GM19397 (cell line): ENCODE data around the gene ATP8B4.
"Not testable (repeated sequence)": the region's sequence is repeated elsewhere in the genome, so short reads cannot be mapped to it uniquely, and the experiment has no call there.

Source experiments
- ATAC-seq: cut with Tn5 transposase; IDR thresholded peaks from one replicate; pipeline ENCODE4 v1.9.1; 2021; ENCODE audit warnings: mild to moderate bottlenecking, moderate library complexity; ENCODE audit not compliant: unreplicated experiment

ATP8B4 gene

DNA sequence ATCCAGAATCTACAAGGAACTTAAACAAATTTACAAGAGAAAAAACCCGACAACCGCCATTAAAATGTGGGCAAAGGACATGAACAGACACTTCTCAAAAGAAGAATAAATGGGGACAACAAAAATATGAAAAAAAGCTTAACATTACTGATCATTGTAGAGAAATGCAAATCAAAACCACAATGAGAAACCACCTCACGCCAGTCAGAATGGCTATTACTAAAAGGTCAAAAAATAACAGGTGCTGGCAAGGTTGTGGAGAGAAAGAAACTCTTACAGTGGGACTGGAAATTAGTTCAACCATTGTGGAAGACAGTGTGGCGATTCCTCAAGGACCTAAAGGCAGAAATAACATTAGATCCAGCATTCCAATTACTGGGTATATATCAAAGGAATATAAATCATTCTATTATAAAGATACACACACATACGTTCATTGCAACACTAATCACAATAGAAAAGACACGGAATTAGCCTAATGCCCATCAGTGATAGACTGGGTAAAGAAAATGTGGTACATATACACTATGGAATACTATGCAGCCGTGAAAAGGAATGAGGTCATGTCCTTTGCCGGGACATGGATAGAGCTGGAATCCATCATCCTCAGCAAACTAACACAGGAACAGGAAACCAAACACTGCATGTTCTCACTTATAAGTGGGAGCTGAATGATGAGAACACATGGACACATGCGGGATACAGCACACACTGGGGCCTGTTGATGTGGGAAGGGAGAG lies 155.8 kb downstream of the ATP8B4 start:
- ATAC-seq, result not testable (repeated sequence)

DNA sequence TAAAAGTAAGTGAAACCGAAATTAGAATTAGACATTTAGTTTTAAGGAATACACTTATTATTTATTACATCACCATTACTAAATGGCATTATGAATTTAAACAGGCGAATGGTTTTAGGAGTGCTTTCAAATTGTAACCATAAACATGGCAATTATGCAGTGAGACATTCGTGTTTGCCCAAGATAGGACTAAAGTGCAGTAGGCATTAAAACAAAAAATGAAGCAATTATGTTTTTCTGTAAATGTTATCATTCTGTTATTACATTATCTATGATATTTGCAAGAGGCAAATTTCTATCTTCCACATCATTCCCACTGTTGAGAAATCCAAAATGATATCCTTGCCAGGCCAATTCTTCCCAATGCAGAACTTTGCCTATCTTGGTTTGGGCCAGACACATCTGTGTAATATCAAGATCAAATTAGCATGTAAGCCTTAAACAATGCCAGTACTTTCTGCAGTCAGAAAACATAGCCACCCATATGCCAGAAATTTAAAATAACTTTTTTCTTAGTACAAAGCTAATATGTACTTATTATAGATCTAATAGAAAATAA lies 156.9 kb downstream of the ATP8B4 start:
- ATAC-seq, result no peak

DNA sequence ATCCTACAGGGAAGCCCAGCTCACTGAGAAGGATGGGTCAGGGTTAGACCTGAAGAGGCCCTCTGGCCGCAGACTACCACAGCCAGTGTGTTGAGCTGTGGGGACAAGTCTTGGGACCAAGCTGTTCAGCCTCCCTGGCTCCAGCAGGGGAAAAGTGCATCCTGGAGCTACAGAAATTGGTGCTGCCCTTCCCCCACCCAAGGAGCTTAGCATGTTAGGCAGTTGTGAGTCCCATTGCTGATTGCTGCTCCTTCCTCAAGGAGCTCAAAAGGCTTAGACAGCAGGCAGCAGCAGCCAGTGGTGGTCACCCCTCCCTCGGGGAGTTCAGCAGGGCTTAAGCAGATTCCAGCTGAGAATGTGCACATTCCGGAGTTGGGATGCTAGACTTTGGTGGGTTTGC lies 165.6 kb downstream of the ATP8B4 start:
- ATAC-seq, result no peak

DNA sequence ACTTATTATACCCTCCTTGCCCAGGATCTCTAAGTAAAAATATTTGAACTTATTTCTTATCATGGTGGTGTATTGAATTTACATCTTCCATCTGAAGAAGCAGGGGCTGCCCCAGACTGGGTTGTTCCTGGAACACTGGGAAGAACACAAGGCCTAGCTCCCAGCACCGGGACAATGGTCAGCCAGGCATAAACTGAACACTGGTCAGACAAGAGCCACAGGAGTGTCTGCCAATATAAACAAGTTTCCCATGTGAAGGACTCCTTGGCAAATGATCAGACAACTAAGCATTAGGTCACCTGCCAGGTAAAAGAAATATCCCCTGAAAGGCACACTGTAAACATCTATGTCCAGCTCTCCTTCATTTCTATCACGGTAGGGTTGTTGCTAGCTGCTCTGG lies 172.4 kb downstream of the ATP8B4 start:
- ATAC-seq, result no peak

DNA sequence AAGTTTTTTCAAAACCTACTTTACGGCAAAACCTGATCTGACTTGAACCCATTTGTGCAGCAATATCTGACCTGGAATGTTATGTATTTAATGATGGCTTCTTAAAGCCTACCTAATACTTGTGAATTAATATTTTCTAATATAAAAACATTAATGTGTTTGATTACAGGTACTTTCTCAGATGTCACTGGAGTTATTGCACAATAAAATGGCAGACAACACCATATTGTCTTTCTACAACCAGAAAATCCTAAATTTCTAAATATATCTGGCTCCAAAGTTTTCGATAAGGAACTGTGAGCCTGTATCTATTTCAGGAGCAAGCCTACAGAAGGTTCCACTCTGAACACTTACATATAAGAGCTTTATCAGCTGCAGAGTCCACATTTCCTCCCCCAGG lies 184.5 kb downstream of the ATP8B4 start:
- no peak for ATAC-seq

DNA sequence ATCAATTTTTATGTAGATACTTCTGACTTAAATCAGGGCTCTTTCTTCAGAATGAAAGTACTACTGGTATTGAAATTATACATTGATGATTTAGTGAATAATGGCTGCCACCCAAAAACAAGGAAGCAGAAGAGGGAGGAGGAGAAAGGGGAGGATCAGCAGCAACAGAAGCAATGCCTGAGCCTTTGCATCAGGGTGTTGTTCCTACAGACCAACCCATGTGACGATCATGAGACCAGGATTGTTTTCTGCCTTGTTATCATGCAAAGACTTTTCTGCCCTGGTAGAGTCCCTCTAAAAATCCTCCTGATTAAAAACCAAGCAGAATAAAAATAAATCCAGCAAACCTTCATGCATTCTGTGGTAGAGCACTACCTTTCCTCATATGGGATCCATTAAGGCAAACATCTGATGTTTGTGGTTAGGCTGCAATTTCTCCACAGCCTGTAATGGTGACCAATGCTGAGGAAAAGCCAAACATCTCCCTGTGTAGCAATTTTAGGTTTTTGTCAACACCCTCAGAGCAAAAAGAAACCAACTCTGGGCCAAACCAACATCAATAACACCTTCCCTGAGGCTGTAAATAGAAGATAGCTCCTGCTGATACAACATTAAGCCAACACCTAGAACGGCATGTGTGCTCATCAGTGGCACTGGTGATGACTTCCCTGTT lies 191.7 kb downstream of the ATP8B4 start:
- ATAC-seq, result no peak

DNA sequence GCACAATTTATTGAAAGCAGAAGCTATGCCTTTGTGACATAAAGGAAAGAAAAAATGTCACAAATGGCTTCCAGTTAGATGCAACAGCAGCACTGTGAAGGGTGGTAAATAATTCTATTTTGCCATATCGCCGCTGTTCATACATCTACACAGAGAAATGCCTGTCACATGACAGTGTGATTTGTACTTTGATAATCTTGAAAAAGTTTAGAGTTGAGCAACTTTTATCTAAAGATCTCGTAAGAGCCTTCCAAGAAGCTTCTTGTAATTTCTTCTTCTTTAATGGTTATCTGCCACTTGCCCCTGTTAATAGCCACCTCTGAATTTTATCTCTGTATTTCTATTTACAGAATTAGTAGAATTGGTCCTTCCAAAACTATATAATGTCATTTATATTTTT lies 192.3 kb downstream of the ATP8B4 start:
- no peak for ATAC-seq

DNA sequence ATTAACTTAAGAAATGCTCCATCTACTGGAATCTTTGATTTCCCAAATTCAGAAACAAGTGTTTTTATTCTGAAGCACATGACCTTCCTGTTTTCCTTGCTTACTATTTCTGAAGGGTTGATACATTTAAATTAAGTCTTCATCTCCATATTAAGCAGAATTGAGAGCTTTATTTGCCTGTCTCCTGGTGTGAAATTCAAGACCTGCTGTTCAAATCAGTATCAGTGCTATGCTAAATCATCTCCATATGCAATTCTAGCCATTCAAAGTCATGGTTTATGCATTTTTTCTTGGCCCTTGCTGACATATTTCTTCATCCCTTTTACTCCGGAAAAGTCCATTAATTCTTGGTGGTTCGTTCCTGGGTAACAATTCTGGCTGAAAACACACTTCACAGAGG lies 195.4 kb downstream of the ATP8B4 start:
- ATAC-seq, result no peak

DNA sequence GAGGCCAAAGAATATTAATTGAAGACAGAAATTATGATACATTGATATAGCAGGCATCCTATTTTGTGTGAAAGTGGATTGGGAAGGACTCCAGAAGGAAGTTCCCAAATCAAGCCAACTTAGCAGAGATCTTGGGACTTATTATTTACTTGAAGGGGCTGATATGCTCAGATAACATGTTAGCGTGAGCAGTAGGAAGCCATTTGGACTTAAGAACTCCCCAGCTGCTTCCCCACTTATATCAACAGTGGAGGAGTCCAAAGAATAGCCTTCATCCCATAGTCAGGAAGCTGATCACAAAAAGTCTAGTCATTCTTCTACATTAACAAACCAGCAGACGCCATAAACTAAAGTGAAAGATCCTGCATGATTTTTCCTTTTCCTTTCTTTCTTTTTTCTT lies 200.0 kb downstream of the ATP8B4 start:
- ATAC-seq, result no peak

DNA sequence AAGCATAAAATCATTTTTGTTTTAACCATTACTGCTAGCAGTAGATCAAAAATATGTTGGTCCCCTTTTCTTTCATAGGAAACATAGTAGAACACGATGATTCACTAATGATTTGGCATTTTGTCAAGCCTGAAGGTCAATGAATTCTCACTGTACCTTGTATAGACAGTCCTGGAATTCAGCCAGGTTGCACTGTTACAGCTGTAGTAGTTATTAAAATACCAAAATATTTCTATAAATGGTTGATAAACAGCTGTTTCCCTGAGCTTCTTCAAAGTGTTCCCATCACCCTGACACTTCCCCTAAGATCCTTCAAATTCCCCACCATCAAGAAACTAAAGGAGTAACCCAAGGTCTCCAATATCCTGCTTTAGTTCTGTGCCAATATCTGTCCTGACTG lies 200.9 kb downstream of the ATP8B4 start:
- no peak for ATAC-seq

DNA sequence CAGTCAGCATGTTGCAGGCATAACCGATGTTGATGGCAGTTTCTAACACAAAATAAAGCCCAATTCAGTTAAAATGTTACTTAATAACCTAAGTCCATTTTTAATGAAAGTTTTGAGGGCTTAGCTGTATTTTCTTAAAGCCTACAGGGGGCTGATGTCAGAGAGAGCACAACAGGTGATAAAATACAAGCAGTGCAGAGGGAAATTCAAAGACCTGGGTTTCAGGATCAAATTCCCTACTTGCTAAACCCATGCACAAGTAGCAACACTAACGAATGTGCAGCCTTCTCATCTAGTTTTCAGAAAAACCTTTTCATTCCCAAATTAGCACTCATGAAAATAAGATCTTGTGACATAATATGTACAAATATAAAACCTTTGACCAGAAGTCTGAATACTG lies 202.0 kb downstream of the ATP8B4 start:
- no peak for ATAC-seq

DNA sequence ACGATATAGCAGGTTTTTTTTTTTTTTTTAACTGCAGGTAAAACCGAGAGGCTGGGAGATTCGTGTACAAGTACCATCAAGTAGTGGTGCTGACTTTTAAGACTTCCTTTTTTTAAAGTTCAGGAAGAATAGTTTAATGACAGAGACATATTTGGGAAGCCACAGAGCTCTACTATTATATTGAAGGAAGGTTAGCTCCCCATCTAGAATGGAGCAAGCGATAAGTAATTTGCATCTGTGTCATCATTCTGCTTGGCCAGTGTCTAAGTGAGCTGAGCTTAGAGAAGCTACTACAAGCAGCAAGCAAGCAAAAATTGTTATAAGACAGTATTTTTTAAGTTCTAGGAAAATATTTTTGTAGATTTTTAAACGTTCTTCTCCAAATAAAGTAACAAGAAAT lies 203.2 kb downstream of the ATP8B4 start:
- ATAC-seq, result no peak

DNA sequence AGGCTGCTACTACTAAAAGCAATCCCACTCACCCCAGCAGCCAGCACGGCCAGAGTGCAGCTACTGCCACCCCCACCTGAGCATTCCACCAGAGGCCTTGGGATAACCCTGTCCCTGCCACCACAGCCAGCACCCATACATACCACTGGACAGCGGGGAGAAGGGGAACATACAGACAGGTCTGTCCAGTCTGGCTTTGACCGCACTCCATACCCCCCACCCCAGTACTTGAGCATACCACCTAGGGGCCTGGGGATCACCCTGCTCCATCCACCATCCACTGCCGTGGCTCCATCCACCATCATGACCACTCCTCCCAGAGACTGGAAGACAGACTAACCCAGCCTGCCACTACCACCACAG lies 210.1 kb downstream of the ATP8B4 start:
- no peak for ATAC-seq

DNA sequence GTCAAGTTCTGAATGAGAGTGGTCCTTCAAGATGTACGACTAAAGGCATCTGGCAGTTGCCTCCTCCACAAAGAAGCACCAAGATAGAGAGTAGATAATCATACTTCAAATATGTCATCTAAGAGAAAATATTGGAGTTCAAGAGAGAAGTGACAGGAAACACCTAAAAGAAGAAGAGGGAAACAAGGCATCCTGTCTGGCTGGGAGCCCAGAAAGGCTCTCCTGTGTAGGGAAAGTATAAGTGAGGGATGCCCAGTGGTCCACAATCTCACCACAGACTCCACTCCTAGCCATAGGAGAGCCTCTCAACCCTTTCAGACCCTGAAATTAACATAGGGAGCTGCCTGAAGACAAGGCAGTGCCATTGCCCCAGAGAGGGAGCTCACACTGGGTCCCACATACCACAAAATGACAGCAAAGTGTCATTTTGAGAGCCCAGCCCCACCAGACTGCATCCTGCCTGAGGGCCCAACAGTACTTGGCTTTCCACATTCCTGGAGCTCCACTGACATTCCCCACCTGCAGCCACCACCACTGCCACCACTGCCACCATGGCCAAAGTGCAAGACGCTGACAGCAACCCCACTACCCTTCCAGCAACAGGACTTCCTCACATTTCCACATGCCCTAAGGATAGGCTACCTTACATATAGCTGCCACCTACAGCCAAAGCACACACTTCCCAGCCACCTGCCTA lies 210.6 kb downstream of the ATP8B4 start:
- no peak for ATAC-seq

DNA sequence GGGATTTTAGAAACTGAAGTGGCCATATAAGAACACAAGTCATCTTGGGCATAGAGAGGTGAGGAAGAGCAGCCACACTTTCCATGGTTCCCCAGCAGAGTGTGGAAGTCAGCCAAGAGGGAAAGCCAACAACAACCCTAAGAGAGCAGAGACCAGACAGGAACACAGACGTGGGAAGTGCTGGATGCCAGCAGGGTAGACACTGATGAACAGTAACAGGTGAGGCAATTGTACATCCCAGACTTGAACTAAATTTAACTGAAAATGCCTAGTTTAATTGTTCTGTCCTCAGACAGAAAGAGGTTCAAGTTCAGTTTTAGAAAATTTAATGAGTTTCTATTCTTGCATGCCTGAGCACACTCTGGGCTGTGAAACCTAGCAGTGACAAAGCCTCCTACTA lies 212.1 kb downstream of the ATP8B4 start:
- no peak for ATAC-seq

DNA sequence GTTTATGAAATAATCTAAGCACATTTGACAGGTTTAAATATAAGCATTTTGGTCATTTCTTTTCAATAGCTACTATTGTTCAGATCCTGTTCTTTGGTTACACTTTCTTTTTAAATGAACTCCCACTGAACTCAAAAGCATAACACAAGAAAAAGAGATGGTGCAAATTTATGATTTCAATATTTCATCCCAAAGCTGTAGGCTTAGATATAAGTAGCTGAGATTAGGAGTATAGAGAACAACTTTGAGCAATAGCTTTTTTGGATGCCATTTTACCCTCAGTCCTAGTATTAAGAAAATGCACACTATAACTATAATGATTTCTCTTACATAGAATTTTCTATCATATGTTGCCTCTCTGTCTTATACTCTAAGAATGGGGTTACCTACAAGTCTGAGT lies 213.8 kb downstream of the ATP8B4 start:
- no peak for ATAC-seq

DNA sequence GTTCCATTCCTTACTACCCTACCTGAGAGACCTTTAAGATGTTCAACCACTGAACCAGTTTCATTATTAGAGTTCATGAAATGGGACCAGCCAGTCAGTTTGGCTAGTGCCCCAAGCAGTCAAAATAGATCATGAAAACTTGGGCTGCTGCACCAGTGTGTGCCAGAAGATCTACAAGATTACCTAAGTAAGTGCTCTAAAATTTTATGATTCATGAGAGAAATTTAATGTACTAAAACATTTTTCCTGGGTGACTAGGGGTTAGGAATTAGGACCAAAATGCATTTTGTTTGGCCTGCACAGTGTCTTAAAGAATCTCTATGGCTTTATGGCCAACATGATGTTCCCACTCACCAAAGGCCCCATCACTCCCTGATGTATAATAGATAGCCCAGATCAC lies 214.7 kb downstream of the ATP8B4 start:
- ATAC-seq, result no peak

DNA sequence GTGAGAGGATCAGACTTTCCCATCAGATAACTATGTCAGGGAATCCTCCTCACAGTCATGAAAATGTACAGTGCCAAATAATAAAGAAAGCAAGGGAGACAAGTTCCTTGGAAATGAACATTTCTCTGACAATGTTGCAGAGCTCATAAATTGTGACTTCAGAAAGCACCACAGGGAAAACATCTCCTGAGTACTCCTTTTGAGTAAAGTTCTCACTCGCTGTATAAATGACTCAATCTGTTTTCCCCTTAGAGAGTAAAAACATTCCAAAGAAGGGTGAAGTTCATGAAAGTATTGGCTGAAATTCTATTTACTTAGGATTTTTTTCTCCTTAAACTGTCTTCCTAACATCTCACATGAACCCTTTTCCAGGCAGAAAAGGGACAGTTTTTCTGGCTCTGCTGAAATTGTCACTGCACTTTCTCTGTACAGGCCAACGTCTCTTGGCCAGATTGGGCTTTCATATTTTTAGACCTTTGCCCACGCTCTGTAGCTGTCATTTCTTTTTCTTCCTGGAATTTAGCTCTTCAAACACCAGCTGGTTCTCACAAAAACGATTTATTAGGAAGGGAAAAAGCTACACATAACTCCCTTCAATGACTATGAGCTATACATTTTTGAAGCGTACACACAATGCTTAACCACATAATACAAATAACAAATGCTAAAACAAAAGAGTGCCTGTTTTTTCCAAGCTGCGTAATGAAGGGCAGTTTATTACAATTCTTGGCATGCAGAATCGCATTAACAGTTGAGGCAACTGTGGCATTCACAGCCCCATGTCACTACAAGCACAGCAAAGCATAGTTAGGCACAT lies 216.1 kb downstream of the ATP8B4 start:
- no peak for ATAC-seq

DNA sequence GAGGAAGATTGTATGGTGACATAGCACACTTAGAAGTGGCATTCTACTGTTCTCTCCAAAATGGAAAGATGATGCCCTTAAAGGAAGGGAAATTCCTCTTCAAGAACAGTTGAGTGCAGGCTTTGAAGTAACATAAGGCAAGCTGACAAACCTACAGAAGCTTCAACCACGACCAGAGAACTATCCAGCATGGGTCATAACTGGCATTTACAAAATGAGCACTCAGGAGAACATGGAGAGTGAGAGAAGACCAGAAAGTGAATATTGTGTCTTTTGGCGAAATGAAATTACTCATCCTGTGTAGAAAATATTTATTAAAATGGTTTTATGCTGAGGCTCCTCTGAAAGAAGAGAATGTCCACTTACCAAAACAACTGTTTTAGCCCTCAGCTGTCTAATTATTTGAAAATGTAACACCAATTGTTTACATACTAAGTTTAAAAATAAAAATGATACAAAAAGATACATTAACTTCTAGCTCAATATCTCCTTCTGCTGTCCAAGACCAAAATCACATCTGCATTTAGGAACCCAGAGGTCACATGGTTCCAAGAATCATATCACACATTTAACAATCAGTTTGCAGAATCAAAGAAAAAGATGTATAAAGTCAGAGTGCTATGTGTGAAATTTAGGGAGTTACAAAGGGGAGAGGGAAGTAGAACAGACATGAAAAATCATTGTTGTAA lies 216.9 kb downstream of the ATP8B4 start:
- no peak for ATAC-seq

DNA sequence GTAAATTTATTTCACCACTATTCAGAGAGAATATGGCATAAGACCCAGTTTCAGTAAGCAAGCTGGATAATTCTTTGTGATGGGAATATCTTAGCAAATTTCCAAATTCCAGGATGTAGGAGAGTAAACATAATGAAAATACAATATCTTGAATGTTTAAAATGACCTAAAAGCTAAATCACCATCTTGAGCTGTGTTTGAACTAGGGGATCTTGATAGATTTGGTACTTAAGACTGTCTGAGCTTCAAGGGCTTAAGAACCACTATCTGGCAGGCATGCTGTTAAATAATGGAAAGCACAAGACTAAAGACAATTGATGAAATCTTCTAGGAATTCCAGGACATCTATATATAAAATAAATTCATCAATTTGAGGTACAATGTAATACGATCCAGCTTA lies 217.7 kb downstream of the ATP8B4 start:
- no peak for ATAC-seq

DNA sequence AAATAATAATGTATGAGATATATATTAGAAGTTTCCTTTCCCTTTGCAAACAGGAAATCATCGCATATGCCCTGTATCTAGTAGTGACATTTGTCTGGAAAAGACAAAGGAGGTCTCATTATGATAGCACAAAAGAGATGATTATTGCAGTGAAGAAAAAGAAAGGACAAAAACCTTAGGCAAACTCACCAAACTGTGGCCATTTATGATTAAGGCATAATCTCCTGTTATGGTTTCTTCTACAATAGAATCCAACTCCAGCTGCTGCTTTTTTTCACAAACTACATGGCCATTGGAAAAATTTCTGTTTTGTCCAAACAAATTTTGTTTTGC lies 218.2 kb downstream of the ATP8B4 start:
- ATAC-seq, result no peak
